SK-N-MC (cell line): ENCODE measurements around the gene OSTM1.

ENCODE experiments used
- EZH2 ChIP-seq: fragments of 200-600 bp; sonication (generic); IDR thresholded peaks from one replicate; pipeline ENCODE4 v1.6.1; 2017; ENCODE audit warnings: antibody characterized with exemption
- FOXP2 ChIP-seq: optimal IDR thresholded peaks from 2 replicates; pipeline ENCODE3; 2011; ENCODE audit warnings: mild to moderate bottlenecking, moderate library complexity; ENCODE audit not compliant: insufficient read depth; ENCODE audit errors: extremely low read length, control extremely low read depth
- POLR2AphosphoS5 ChIP-seq: IDR thresholded peaks from 2 replicates; pipeline ENCODE4 v1.6.1; 2012; ENCODE audit warnings: mild to moderate bottlenecking, low read depth, low read length, borderline replicate concordance

GRCh38 chr6:108002365-108003221 lies 71.9 kb downstream of the OSTM1 start:
- TF ChIP-seq POLR2AphosphoS5 (no peak), EZH2 (no peak), FOXP2 (no peak)
